Measurements from ENCODE around the gene KIAA0408. TPM values are rescaled to one million over a fixed set of nuclear protein-coding genes. Genes with fewer than 3 reads are reported as not detected.

The KIAA0408 gene
- polyA plus RNA-seq, 1 donor from 2014 or later, result 156 TPM

DNA sequence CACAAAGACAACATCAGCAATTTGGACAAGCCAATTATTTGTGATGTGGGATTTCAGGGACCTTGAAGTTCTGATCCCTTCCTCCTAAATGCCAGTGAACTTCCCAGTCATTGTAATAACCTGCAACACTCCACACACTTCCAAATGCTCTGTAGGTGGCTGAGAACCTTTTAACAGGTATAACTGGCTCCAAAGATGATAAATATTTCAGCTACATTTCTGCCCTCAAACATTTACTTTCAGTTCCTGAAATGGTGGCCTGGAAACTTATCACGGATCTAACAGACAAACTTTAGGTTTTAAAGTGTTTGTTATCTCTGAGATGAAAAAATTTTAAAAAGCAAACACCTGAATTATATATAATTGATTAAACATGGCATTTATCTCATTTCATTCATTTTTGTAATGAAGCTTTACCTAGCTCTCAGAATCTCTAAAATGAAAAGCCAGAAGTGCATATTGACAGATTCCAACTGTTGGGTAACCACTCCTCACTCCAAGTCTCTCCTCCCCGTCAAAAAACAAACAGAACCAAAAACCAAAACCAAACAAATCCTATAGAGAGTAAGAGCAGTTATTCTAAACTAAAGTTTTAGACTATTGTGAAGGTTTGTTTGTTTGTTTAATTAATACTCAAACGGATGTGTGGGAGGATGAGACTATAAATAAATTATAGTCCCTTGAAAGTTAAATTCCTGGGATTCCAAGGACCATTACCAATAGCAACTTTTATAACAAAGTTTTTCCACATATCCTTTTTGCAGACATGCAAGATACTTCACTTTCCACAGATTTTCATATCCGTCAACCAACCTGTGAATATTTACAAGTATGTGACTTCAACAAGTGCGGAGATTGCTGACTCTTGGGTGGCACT, 12.4 kb upstream of the KIAA0408 start:
- H3K27ac ChIP-seq (ENCODE audit: low read length), result no peak overlapping the region
- no peak overlapping the region for H3K9ac ChIP-seq (ENCODE audit: low read length)
- peaks cover 3% of the 10 kb centered on the region for H4K20me1 ChIP-seq (ENCODE audit: insufficient read depth)
- H3F3A ChIP-seq (ENCODE audit: insufficient read depth, low read length, poor library complexity, severe bottlenecking), result no peaks in the 10 kb centered on the region
- no peak overlapping the region for H3K4me2 ChIP-seq (ENCODE audit: low read length)
- H3K79me2 ChIP-seq (replicated peaks; ENCODE audit: insufficient read depth, low read length), result peaks cover 45% of the 10 kb centered on the region
- no peaks in the 10 kb centered on the region for H3K27me3 ChIP-seq (ENCODE audit: insufficient read depth, low read depth, low read length)
- TF ChIP-seq, protein P1, sequence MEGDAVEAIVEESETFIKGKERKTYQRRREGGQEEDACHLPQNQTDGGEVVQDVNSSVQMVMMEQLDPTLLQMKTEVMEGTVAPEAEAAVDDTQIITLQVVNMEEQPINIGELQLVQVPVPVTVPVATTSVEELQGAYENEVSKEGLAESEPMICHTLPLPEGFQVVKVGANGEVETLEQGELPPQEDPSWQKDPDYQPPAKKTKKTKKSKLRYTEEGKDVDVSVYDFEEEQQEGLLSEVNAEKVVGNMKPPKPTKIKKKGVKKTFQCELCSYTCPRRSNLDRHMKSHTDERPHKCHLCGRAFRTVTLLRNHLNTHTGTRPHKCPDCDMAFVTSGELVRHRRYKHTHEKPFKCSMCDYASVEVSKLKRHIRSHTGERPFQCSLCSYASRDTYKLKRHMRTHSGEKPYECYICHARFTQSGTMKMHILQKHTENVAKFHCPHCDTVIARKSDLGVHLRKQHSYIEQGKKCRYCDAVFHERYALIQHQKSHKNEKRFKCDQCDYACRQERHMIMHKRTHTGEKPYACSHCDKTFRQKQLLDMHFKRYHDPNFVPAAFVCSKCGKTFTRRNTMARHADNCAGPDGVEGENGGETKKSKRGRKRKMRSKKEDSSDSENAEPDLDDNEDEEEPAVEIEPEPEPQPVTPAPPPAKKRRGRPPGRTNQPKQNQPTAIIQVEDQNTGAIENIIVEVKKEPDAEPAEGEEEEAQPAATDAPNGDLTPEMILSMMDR (IDR thresholded peaks at IDR 0.05; ENCODE audit: poor library complexity, severe bottlenecking), result no peak
- TF ChIP-seq SMC3 (conservative IDR thresholded peaks at IDR 0.05; ENCODE audit: poor library complexity) (no peak), TAF1 (IDR thresholded peaks at IDR 0.05; ENCODE audit: low read depth) (no peak), POLR2AphosphoS5 (IDR thresholded peaks at IDR 0.05) (no peak), EP300 (conservative IDR thresholded peaks at IDR 0.05; ENCODE audit: poor library complexity, severe bottlenecking) (no peak), MXI1 (conservative IDR thresholded peaks at IDR 0.05; ENCODE audit: poor library complexity, severe bottlenecking) (no peak), RAD21 (conservative IDR thresholded peaks at IDR 0.05) (no peak), EZH2 (IDR thresholded peaks at IDR 0.05; ENCODE audit: borderline replicate concordance, insufficient read depth, low read length, poor library complexity, severe bottlenecking) (no peak)
- TF ChIP-seq, protein P2, sequence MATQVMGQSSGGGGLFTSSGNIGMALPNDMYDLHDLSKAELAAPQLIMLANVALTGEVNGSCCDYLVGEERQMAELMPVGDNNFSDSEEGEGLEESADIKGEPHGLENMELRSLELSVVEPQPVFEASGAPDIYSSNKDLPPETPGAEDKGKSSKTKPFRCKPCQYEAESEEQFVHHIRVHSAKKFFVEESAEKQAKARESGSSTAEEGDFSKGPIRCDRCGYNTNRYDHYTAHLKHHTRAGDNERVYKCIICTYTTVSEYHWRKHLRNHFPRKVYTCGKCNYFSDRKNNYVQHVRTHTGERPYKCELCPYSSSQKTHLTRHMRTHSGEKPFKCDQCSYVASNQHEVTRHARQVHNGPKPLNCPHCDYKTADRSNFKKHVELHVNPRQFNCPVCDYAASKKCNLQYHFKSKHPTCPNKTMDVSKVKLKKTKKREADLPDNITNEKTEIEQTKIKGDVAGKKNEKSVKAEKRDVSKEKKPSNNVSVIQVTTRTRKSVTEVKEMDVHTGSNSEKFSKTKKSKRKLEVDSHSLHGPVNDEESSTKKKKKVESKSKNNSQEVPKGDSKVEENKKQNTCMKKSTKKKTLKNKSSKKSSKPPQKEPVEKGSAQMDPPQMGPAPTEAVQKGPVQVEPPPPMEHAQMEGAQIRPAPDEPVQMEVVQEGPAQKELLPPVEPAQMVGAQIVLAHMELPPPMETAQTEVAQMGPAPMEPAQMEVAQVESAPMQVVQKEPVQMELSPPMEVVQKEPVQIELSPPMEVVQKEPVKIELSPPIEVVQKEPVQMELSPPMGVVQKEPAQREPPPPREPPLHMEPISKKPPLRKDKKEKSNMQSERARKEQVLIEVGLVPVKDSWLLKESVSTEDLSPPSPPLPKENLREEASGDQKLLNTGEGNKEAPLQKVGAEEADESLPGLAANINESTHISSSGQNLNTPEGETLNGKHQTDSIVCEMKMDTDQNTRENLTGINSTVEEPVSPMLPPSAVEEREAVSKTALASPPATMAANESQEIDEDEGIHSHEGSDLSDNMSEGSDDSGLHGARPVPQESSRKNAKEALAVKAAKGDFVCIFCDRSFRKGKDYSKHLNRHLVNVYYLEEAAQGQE (IDR thresholded peaks at IDR 0.05; ENCODE audit: borderline replicate concordance), result no peak
- no peaks in the 10 kb centered on the region for H3K9me2 ChIP-seq (ENCODE audit: insufficient read depth, low read length)
- no peak overlapping the region for H2AFZ ChIP-seq (ENCODE audit: low read depth, low read length)
- peaks cover 41% of the 10 kb centered on the region for H3K36me3 ChIP-seq (ENCODE audit: insufficient read depth, low read length)
- H3K9me3 ChIP-seq (ENCODE audit: low read length), result no peaks in the 10 kb centered on the region
- no peak overlapping the region for H3K4me3 ChIP-seq (ENCODE audit: low read length)

DNA sequence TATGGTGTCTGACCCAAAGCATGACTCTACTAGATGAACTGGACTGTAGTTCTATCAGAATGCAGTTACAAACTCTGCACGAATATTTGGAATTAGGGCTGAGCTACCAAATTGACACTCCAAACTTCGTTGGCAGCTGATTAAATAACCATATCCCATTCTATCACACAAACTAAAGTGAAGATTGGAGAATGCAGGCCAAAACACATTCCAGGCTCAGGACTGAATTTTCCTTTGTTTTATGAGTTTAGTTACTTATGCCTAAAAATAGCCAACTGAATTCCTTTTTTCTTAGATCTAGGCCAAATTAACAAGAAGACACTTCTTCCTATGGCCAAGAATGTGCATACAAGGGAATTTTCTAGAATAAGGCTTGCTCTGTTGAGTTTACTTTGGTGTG, 9.7 kb upstream of the KIAA0408 start:
- no peak overlapping the region for H3K9ac ChIP-seq (ENCODE audit: low read length)
- H3K4me2 ChIP-seq (ENCODE audit: low read length), result no peak overlapping the region
- no peaks in the 10 kb centered on the region for H3K9me3 ChIP-seq (ENCODE audit: low read length)
- H3K79me2 ChIP-seq (replicated peaks; ENCODE audit: insufficient read depth, low read length), result peaks cover 38% of the 10 kb centered on the region
- H3K9me2 ChIP-seq (ENCODE audit: insufficient read depth, low read length), result no peaks in the 10 kb centered on the region
- no peak overlapping the region for H3K4me3 ChIP-seq (ENCODE audit: low read length)
- no peak overlapping the region for H3K27ac ChIP-seq (ENCODE audit: low read length)
- no peaks in the 10 kb centered on the region for H3F3A ChIP-seq (ENCODE audit: insufficient read depth, low read length, poor library complexity, severe bottlenecking)
- TF ChIP-seq, protein P2 (IDR thresholded peaks at IDR 0.05; ENCODE audit: borderline replicate concordance), result no peak
- TF ChIP-seq EZH2 (IDR thresholded peaks at IDR 0.05; ENCODE audit: borderline replicate concordance, insufficient read depth, low read length, poor library complexity, severe bottlenecking) (no peak), RAD21 (conservative IDR thresholded peaks at IDR 0.05) (no peak), TAF1 (IDR thresholded peaks at IDR 0.05; ENCODE audit: low read depth) (no peak), EP300 (conservative IDR thresholded peaks at IDR 0.05; ENCODE audit: poor library complexity, severe bottlenecking) (no peak), SMC3 (conservative IDR thresholded peaks at IDR 0.05; ENCODE audit: poor library complexity) (no peak)
- TF ChIP-seq, protein P1 (IDR thresholded peaks at IDR 0.05; ENCODE audit: poor library complexity, severe bottlenecking), result no peak
- peaks cover 36% of the 10 kb centered on the region for H3K36me3 ChIP-seq (ENCODE audit: insufficient read depth, low read length)
- H4K20me1 ChIP-seq (ENCODE audit: insufficient read depth), result peaks cover 9% of the 10 kb centered on the region
- no peaks in the 10 kb centered on the region for H3K27me3 ChIP-seq (ENCODE audit: insufficient read depth, low read depth, low read length)
- H2AFZ ChIP-seq (ENCODE audit: low read depth, low read length), result no peak overlapping the region
